GM12878 (cell line): ENCODE measurements around the gene MAPK8.

Source experiments
- CTCF ChIP-seq, 3 experiments: IDR thresholded peaks in 2 of 3; conservative IDR thresholded peaks in 1 of 3; 2 replicates each; pipeline ENCODE4 v1.5.1; 2011; ENCODE audit warnings: low read depth in 3 of 3, low read length in 3 of 3, mild to moderate bottlenecking in 3 of 3, control low read depth in 2 of 3, moderate library complexity in 2 of 3, inconsistent platforms in 1 of 3, mixed read lengths in 1 of 3; ENCODE audit not compliant: control insufficient read depth in 2 of 3, insufficient read depth in 1 of 3; ENCODE audit errors: extremely low read depth in 1 of 3
- EGR1 ChIP-seq, 2 experiments: IDR thresholded peaks; 1 replicate in 1 of 2; 2 replicates in 1 of 2; pipeline ENCODE4 v1.6.1; 2011 to 2012; ENCODE audit warnings: low read depth in 2 of 2, low read length in 2 of 2, borderline replicate concordance in 1 of 2, mild to moderate bottlenecking in 1 of 2, moderate library complexity in 1 of 2
- MXI1 ChIP-seq: fragments of 150-350 bp; IDR thresholded peaks from 2 replicates; pipeline ENCODE4 v1.6.1; 2011; ENCODE audit warnings: low read depth, mild to moderate bottlenecking, inconsistent platforms, low read length, improper control_type of control experiment

- TF ChIP-seq MXI1 (no peak), CTCF (IDR thresholded peaks at IDR 0.05 in 2 of 3, conservative IDR thresholded peaks at IDR 0.05 in 1 of 3; ENCODE audit: control insufficient read depth in 2 of 3, extremely low read depth in 1 of 3, insufficient read depth in 1 of 3, low read depth in 3 of 3, low read length in 3 of 3) (no peak), EGR1 (IDR thresholded peaks at IDR 0.05; ENCODE audit: borderline replicate concordance in 1 of 2, low read depth in 2 of 2, low read length in 2 of 2) (no peak)
These were observed 100.2 kb downstream of the MAPK8 start for GRCh38 chr10:48406658-48407057.
